Stimulated activated CD4-positive, alpha-beta T cell treated with anti-CD3 and anti-CD28 coated beads, Interleukin-4, amount 100 ng/mL, for 48 hours (primary cell): Measurements from ENCODE around the gene TNIK.

Experiments
- DNase-seq, 2 donors: peaks; one replicate each; pipeline ENCODE4 v3.0.0-alpha.2; 2020; ENCODE audit warnings: low read depth in 2 of 2

TNIK gene

GRCh38 chr3:171417813-171418212 lies 42.4 kb downstream of the TNIK start:
- no peak for DNase-seq

DNA sequence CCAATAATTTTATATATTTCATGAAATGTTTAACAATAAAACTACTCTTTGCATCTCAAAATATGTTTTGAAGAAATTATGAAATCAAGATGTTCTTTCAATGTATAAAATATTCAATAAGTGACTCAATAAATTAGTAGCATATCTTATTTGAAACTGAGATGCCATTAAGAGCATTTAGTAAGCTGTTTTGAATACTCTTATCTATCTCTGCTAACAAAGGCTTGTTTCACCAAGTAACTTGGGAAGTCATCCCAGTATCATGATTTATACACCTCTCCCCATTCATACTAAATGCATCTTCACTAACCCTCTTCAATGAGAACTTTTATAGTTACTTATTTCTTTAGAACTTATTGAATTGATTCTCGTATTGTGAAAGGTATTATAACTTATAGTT lies 43.1 kb downstream of the TNIK start:
- DNase-seq, result no peak

GRCh38 chr3:171416666-171417065 lies 43.5 kb downstream of the TNIK start:
- no peak for DNase-seq

DNA sequence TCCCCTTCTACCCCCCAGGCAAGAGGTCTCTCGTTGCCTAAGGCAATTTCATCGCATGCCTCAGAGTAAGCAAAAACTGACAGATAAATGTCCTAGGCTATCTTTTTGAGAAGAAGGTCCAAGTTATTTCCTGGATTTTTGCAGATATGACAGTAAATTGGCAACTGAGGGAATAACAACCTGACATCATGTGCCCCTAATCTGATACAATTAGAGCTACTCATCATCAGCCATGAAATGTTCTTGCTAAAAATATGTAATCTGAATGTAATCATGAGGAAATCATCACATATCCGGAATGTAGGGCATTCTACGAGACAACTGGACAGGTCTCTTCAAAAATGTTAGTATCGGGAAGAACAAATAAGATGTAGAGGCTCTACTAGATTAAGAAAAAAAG lies 44.1 kb downstream of the TNIK start:
- no peak for DNase-seq

DNA sequence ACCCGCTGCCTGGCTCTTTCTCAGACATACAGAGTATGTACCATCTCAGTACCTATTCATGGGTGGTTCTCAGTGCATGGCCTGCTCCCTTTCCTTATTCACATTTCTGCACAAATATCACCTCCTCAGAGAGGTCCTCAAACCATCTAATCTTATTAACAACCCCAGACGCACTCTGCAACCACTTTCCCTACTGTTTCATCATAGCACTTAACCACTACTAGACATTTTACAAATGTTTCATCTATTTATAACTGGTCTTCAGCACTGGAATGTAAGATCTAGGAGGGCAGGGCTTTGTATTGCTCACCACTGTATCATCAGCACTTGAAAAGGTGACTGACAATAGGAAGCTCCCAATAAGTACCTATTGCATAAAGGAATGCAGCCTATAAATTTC lies 45.1 kb downstream of the TNIK start:
- DNase-seq, result no peak

DNA sequence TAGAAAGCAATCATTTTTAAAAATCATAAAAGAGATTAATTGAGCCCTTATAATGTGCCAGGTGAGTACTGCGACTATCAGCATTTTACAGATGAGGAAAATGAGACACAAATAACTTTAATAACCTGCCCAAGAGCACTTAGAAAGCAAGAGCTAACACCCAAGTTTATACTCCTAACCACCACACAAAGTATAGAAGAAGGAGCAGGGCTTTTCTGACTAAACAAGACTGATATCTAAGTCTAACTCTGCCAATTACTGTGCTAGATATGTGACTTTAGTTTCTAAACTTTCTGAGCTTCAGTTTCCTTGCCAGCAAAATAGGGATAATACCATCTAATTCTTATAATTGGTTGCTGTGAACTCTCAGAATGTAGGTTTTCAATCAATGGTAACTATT lies 47.7 kb downstream of the TNIK start:
- no peak for DNase-seq

DNA sequence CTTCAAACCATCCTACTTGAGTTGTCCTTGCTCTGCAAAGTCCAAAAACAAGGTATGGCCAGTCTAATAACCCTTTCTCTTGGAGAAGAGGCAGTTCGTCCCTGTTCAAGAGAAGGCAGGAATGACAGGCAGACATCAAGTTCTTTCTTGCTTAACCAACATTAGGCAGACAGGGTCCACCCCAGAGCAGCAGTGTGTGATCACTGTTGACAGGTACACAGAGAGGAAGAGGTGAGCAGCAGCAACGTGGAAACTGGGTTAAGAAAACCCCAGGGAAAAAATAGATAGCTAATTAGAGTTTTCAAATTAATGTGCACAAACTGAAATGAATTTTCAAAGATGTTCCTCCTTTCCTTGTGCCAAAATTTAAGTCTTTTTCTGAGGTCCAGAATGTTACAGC lies 48.2 kb downstream of the TNIK start:
- DNase-seq, result no peak

DNA sequence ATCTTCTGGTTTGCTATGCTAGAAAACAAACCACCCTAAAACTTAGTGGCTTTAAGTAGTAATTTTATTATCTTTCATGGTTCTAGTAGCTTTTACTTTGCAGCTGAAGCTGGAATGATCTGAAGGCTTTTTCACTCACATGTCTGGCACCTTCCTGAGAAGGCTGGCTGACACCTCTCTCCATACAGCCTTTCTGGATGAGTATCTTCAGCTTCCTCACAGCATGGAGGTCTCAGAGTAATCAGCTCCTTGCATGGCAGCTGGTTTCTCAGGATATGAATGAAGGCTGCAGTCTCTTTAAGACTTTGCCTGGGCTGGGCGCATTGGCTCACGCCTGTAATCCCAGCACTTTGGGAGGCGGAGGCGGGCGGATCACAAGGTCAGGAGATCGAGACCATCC lies 50.0 kb downstream of the TNIK start:
- DNase-seq, result no peak

GRCh38 chr3:171407759-171408158 lies 52.4 kb downstream of the TNIK start:
- DNase-seq, result no peak

GRCh38 chr3:171404376-171404967 lies 55.7 kb downstream of the TNIK start:
- no peak for DNase-seq

DNA sequence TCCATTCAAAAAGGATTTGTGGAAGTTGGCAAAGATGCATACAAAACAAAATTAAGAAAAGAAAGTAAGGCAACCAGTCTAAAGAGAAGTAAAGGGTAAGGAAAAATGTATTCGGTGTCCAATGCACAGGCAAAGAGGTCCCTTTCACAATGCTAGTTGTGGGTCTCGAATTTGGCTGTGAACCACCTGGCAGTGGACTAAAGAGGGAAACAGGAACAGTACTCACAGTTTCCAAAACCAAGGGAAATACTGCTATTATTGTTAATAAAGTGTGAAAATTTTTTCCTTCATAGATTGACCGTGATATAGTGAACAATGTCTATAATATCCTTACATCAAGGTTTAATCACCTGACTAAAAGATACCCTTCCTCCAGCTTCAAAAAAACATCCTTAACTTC lies 57.9 kb downstream of the TNIK start:
- DNase-seq, result no peak

GRCh38 chr3:171401432-171401831 lies 58.8 kb downstream of the TNIK start:
- no peak for DNase-seq

DNA sequence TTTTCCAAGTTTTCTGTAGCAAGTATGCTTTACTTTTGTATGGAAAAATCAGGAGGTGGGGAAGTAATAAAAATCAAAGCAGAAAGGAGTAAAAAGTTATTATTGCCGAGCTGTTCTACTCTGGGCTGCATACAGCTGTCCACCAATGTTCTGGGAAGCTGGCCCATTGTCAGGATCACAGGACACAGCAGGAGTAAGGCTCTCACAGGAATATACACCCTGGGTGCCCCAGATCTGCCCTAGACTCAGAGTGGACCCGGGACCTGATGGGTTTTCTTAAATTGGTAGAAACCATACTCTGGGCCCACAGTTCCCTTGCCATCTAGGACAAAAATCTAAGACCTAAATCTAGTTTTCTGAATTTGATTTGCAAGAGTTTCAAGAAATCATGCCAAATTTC lies 60.4 kb downstream of the TNIK start:
- no peak for DNase-seq

- no peak for DNase-seq
These were observed 61.9 kb downstream of the TNIK start for GRCh38 chr3:171398343-171398742.

GRCh38 chr3:171397089-171397488 lies 63.1 kb downstream of the TNIK start:
- DNase-seq, result no peak

DNA sequence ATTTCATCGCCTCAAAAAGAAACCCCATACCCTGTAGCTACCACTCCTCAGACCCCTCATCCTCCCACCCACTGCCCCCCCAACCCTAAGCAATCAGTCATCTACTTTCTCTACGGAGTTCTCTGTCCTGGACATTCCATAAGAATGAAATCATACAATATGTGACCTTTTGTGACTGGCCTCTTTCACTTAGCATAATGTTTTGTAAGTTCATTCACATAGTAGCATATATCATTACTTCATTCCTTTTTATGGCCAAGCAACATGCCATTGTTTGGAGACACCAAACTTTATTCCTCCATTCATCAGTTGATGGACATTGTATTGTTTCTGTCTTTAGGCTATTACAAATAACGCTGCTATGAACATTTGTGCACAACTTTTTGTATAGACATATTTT lies 64.2 kb downstream of the TNIK start:
- DNase-seq, result no peak

GRCh38 chr3:171393032-171393744 lies 67.0 kb downstream of the TNIK start:
- DNase-seq, result no peak

DNA sequence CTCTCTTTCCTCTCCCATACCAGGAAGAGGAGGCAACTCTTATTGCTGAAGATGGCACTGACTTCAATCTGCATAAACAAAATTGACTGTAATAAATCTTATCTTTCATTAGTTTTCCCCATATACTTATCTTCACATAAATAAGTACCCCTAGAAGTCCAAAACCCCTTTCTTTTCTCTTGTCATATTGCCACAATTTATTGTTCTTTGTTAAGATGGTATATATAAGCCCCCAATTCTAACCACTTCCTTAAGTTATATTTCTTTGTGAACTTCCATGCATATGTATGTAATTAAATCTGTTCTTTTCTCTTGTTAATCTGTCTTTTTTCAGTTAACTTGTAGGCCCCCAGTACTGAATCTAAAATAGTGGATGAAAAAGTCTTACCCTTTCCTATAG lies 68.8 kb downstream of the TNIK start:
- no peak for DNase-seq

GRCh38 chr3:171390051-171390941 lies 69.9 kb downstream of the TNIK start:
- no peak for DNase-seq

GRCh38 chr3:171389491-171389890 lies 70.7 kb downstream of the TNIK start:
- no peak for DNase-seq

GRCh38 chr3:171388527-171388926 lies 71.7 kb downstream of the TNIK start:
- DNase-seq, result no peak

DNA sequence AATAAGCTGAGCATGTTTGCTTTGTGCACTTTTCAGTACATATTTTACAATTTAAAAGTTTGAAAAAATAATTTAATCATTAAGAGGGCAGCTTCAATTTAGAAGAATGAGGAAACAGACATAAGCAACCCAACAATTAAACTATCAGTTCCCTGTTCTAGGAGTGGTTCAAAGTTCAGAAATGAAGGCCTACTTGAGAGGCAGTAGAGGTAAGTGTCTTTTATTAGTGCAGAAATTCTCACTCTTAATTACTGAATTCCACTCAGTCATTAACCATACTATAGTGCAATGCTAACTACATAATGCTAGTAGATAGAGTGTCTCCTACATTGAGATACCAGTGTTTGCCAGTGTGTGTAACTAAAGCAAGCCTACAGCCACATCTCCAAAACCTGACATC lies 73.1 kb downstream of the TNIK start:
- no peak for DNase-seq

DNA sequence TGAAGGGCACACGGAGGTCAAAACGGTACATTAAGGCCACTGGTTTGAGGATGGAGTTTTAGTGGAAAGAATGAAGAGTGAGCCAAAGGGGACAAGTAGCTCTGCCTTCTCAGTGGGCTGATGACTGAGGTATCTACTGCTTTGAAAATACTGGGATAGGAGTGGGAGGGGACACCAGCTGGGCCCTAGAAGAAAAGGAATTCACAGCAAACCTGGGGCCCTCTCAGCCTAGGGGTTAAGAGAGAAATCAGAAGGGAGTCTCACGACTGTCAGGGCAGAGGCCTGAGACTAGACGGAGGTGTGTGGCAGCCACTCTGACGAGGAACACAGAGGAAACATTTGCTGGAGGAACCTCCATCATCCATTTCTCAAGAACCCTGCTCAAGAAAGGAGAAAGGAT lies 75.1 kb downstream of the TNIK start:
- DNase-seq, result no peak
